Measurements from ENCODE around the gene LRRC4C. TPM values are rescaled to one million over a fixed set of nuclear protein-coding genes. Genes with fewer than 3 reads are reported as not detected.

LRRC4C gene
- polyA plus RNA-seq, 1 experiment, result 0.02 TPM

DNA sequence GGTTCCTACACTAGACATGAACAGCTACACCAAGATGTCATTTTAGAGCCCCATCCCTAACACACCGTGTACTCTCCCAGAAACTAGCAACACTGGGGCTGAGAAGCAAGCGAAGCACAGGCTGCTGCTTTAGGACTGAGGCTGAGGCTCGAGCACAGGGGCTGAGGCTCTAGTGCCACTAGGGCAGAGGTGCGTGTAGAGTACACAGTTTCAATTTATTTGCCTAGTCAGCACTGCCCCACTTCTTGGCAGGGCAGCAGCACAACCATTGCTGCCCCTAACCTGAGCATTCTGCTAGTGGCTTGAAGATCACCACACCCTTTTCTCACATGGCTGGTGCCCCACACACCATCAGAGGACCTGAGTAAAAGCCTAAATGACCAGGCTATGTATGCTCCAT lies 713.2 kb downstream of the LRRC4C start:
- Histone ChIP-seq H3K27me3 (ENCODE audit: control insufficient read depth, insufficient read depth, low read length) (no peaks in the 10 kb centered on the region), H3K27ac (ENCODE audit: low read depth, low read length) (no peak overlapping the region), H3K9me3 (ENCODE audit: control insufficient read depth, insufficient read depth, low read length) (peaks cover 13% of the 10 kb centered on the region), H3K4me3 (ENCODE audit: low read depth, low read length) (no peak overlapping the region)
- no peak for DNase-seq (ENCODE audit: low read depth, low spot score)
- ChIA-PET POLR2A (no interaction called here), CTCF (no interaction called here)
- TF ChIP-seq, protein P1, sequence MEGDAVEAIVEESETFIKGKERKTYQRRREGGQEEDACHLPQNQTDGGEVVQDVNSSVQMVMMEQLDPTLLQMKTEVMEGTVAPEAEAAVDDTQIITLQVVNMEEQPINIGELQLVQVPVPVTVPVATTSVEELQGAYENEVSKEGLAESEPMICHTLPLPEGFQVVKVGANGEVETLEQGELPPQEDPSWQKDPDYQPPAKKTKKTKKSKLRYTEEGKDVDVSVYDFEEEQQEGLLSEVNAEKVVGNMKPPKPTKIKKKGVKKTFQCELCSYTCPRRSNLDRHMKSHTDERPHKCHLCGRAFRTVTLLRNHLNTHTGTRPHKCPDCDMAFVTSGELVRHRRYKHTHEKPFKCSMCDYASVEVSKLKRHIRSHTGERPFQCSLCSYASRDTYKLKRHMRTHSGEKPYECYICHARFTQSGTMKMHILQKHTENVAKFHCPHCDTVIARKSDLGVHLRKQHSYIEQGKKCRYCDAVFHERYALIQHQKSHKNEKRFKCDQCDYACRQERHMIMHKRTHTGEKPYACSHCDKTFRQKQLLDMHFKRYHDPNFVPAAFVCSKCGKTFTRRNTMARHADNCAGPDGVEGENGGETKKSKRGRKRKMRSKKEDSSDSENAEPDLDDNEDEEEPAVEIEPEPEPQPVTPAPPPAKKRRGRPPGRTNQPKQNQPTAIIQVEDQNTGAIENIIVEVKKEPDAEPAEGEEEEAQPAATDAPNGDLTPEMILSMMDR (IDR thresholded peaks at IDR 0.05; ENCODE audit: low read depth, low read length), result no peak

DNA sequence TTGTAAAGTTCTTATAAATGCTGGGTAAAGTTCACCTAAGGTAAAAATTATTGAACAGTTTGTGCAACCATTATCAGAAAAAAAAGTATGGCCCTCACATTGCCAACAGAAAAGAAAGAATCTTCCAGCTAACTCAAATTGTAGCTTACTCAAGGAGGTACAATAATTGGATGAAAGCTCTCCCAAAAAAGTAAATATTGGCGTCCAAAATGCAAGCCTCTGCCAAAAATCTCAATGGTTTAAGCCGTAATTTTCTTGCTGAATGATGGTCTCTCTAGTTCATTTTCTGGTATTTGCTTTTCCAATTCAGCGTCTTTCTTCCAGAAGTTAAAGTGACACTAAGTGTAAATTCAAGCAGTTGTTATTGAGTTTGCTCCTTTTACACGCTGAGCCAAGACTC lies 727.3 kb downstream of the LRRC4C start:
- POLR2A ChIA-PET, result no interaction called here

DNA sequence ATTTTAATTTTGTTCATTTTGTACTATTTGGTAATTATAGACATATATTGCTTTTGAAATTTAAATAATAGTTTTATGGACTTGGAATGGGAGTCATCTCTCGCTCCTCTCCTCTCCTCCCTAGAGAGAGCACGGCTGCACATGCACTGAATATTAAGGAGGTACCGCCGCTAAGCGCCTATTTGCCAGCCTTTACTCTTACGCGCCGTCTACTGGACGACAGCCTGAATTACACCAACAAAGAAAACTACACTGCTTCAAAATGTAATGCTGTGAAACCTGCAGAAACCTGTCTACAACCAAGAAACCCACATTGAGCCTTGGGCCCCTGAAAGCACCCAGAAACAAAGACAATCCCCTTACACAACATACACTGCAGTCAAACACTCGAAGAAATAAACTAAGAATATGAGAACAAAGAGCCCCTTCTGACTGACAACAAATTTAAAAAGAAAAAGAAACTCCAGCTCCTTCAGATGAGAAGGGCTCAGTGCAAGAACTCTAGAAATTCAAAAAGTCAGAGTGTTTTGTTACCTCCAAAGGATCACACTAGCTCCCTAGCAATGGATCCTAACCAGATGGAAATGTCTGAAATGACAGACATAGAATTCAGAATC lies 737.2 kb downstream of the LRRC4C start:
- ChIA-PET CTCF (interaction anchor here (1.2 kb wide), 1 partner anchor 415 kb away, joined by 3 read pairs; no protein-coding TSS in a partner anchor), POLR2A (no interaction called here)
- no peak overlapping the region for H3K4me3 ChIP-seq (ENCODE audit: low read depth, low read length)
- H3K27me3 ChIP-seq (ENCODE audit: control insufficient read depth, insufficient read depth, low read length), result no peaks in the 10 kb centered on the region
- DNase-seq (ENCODE audit: low read depth, low spot score), result no peak
- peaks cover 13% of the 10 kb centered on the region for H3K9me3 ChIP-seq (ENCODE audit: control insufficient read depth, insufficient read depth, low read length)
- no peak overlapping the region for H3K27ac ChIP-seq (ENCODE audit: low read depth, low read length)
- TF ChIP-seq, protein P1 (IDR thresholded peaks at IDR 0.05; ENCODE audit: low read depth, low read length), result peak; percentile 37

More for the DNA sequence above, 727.3 kb downstream of the LRRC4C start:
- DNase-seq (ENCODE audit: low read depth, low spot score), result no peak
- H3K27ac ChIP-seq (ENCODE audit: low read depth, low read length), result no peak overlapping the region
- no peaks in the 10 kb centered on the region for H3K27me3 ChIP-seq (ENCODE audit: control insufficient read depth, insufficient read depth, low read length)
- TF ChIP-seq, protein P1 (IDR thresholded peaks at IDR 0.05; ENCODE audit: low read depth, low read length), result no peak
- CTCF ChIA-PET, result no interaction called here
- H3K9me3 ChIP-seq (ENCODE audit: control insufficient read depth, insufficient read depth, low read length), result peaks cover 4% of the 10 kb centered on the region; the same call in 1 of the 2 replicates
- H3K4me3 ChIP-seq (ENCODE audit: low read depth, low read length), result no peak overlapping the region

DNA sequence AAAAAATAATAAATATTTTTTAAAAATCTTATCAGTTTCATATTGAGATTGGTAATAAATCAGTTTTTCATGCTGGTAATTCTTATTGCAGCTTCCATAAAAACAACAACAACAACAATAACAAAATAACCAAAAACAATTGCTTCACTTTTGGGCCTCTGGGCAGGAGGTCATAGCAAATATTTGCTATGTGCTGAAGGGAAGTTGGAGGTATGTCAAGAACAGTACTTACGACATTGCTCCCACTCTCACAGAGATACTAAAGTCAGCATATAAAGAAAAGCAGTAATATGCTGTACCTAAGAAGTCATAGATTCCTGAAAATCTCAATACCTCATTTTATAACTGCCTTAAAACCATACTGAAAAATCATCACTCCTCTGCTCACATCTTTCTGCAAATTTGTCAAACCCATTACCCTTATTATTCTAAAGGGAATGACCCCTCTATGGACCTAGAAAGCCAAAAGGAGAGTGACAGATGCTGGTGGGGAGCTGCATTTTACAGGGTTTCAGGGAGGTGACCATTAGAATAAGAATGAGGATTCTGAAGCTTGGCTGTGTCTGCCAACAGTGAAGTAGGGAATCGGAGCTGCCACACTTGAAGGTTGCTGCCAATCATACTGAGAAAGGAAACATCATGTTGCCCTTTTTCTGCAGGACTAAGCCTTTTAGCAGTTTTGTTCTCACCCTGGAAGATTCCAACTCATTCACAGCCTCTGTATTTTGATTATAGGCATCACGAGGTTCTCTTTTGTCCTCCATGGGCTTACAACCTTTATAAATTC lies 742.9 kb downstream of the LRRC4C start:
- POLR2A ChIA-PET, result no interaction called here
- Histone ChIP-seq H3K4me3 (ENCODE audit: low read depth, low read length) (no peak overlapping the region), H3K27me3 (ENCODE audit: control insufficient read depth, insufficient read depth, low read length) (no peaks in the 10 kb centered on the region), H3K27ac (ENCODE audit: low read depth, low read length) (no peak overlapping the region), H3K9me3 (ENCODE audit: control insufficient read depth, insufficient read depth, low read length) (peaks cover 3% of the 10 kb centered on the region)
- TF ChIP-seq, protein P1 (IDR thresholded peaks at IDR 0.05; ENCODE audit: low read depth, low read length), result no peak
- DNase-seq (ENCODE audit: low read depth, low spot score), result no peak
- CTCF ChIA-PET, result no interaction called here

DNA sequence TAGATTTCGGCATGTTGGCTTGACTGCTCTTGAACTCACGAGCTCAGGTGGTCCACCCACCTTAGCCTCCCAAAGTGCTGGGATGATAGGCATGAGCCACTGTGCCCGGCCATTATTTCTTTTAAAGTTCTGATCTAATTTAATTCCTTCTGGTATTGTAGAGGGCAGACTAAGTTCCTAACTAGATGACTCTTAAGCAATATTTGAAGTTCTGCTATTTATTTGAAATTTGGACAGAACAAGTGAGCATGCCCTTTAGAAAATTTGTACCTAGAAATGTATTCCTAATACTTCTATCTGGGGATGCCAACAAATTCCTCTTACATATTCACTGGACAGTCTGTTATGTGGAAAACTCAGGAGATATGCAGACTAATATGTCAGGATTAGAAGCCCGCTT lies 746.4 kb downstream of the LRRC4C start:
- ChIA-PET CTCF (no interaction called here), POLR2A (no interaction called here)
- TF ChIP-seq, protein P1 (IDR thresholded peaks at IDR 0.05; ENCODE audit: low read depth, low read length), result no peak
- Histone ChIP-seq H3K4me3 (ENCODE audit: low read depth, low read length) (no peak overlapping the region), H3K9me3 (ENCODE audit: control insufficient read depth, insufficient read depth, low read length) (peaks cover 10% of the 10 kb centered on the region), H3K27ac (ENCODE audit: low read depth, low read length) (no peak overlapping the region), H3K27me3 (ENCODE audit: control insufficient read depth, insufficient read depth, low read length) (no peaks in the 10 kb centered on the region)
- DNase-seq (ENCODE audit: low read depth, low spot score), result no peak

Measured in AG04450 (cell line).